ENCODE data around the gene RANBP9. TPM values are rescaled to one million over a fixed set of nuclear protein-coding genes. Genes with fewer than 3 reads are reported as not detected.
A peak's percentile ranks its signal among the peaks of the same experiment; 100 is the strongest.

Gene RANBP9
- total and polyA plus RNA-seq, 4 donors: 16.6 to 50.4 (median 25.5) TPM

DNA sequence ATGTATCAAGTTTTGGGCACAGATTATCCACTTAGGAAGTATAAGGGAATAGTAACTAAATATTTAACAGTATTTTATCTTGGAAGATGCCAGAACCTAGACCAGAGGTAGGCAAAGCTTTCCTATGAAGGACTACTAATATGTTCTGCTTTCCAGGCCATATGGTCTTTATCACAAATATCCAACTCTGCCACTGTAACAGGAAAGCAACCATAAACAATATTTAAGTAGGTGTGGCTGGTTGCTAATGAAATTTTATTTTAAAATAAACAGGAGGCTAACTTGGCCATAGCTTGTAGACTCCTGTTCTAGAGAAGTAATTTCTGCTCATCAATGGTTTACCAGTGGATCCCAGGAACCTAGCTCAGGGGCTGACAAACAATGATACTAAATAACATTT is 57.1 kb downstream of the RANBP9 start:
- ATAC-seq (ENCODE audit: insufficient read depth, low FRiP score) (no peak), DNase-seq (peak in 2 of 3 donors; percentile 52 to 61)
- H3K27me3 ChIP-seq (ENCODE audit: control insufficient read depth in 3 of 3, insufficient read depth in 3 of 3, low read length in 2 of 3): no peaks in the 10 kb centered on the region
- H3K27ac ChIP-seq (ENCODE audit: low read depth in 1 of 2, low read length in 1 of 2): no peak overlapping the region
- H3K36me3 ChIP-seq (ENCODE audit: control insufficient read depth in 4 of 4, insufficient read depth in 4 of 4, low read length in 4 of 4): peaks cover 0 to 3% (median 1%) of the 10 kb centered on the region in 4 donors
- TF ChIP-seq, protein P1, sequence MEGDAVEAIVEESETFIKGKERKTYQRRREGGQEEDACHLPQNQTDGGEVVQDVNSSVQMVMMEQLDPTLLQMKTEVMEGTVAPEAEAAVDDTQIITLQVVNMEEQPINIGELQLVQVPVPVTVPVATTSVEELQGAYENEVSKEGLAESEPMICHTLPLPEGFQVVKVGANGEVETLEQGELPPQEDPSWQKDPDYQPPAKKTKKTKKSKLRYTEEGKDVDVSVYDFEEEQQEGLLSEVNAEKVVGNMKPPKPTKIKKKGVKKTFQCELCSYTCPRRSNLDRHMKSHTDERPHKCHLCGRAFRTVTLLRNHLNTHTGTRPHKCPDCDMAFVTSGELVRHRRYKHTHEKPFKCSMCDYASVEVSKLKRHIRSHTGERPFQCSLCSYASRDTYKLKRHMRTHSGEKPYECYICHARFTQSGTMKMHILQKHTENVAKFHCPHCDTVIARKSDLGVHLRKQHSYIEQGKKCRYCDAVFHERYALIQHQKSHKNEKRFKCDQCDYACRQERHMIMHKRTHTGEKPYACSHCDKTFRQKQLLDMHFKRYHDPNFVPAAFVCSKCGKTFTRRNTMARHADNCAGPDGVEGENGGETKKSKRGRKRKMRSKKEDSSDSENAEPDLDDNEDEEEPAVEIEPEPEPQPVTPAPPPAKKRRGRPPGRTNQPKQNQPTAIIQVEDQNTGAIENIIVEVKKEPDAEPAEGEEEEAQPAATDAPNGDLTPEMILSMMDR (IDR thresholded peaks at IDR 0.05; ENCODE audit: control extremely low read depth, extremely low read depth): no peak
- peaks cover 0 to 8% (median 0%) of the 10 kb centered on the region in 5 donors for H3K4me1 ChIP-seq (ENCODE audit: control insufficient read depth in 5 of 5, insufficient read depth in 5 of 5, low read length in 5 of 5)
- no peak overlapping the region for H3K9ac ChIP-seq (ENCODE audit: insufficient read depth in 1 of 2, low read length in 2 of 2)
- H3K9me3 ChIP-seq (ENCODE audit: control insufficient read depth in 4 of 4, insufficient read depth in 3 of 4, low read length in 3 of 4): no peaks in the 10 kb centered on the region
- H3K4me3 ChIP-seq: no peak overlapping the region

GRCh38 chr6:13653296-13653695 is 58.3 kb downstream of the RANBP9 start:
- Histone ChIP-seq H3K4me1 (ENCODE audit: control insufficient read depth in 5 of 5, insufficient read depth in 5 of 5, low read length in 5 of 5) (peaks cover 0 to 8% (median 0%) of the 10 kb centered on the region in 5 donors), H3K9ac (ENCODE audit: insufficient read depth in 1 of 2, low read length in 2 of 2) (no peak overlapping the region)
- WGBS, 2 donors: 91 to 96% methylated on average over 2 of the region's 2 CpGs

DNA sequence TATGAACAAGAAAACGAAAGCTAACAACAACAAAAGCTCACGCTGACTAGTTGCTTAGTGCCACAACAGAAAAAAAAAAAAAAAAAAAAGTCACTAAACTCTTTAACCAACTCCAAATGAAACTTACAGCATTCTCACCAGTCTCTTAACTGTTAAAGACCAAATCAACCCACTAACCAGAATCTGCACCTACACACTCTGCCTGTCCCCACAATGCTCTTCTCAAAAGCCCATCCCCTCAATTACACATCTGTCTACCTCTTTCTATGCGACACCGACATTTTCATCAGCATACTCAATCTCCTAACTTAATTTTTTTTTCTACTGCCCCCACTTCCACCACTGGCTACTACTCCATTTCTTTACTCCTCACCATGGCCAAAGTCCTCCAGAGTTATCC is 62.2 kb downstream of the RANBP9 start:
- no peak for ATAC-seq (ENCODE audit: insufficient read depth, low FRiP score)
- TF ChIP-seq, protein P1 (IDR thresholded peaks at IDR 0.05; ENCODE audit: control extremely low read depth, extremely low read depth): no peak
- no peak for DNase-seq
- WGBS, 2 donors: 82 to 93% methylated on average over 4 of the region's 4 CpGs
- Histone ChIP-seq H3K4me1 (ENCODE audit: control insufficient read depth in 5 of 5, insufficient read depth in 5 of 5, low read length in 5 of 5) (peaks cover 0 to 3% (median 1%) of the 10 kb centered on the region in 5 donors), H3K27ac (ENCODE audit: low read depth in 1 of 2, low read length in 1 of 2) (no peak overlapping the region), H3K36me3 (ENCODE audit: control insufficient read depth in 4 of 4, insufficient read depth in 4 of 4, low read length in 4 of 4) (peaks cover 0 to 5% (median 3%) of the 10 kb centered on the region in 4 donors), H3K9ac (ENCODE audit: insufficient read depth in 1 of 2, low read length in 2 of 2) (no peak overlapping the region), H3K27me3 (ENCODE audit: control insufficient read depth in 3 of 3, insufficient read depth in 3 of 3, low read length in 2 of 3) (no peaks in the 10 kb centered on the region), H3K4me3 (no peak overlapping the region), H3K9me3 (ENCODE audit: control insufficient read depth in 4 of 4, insufficient read depth in 3 of 4, low read length in 3 of 4) (no peaks in the 10 kb centered on the region)

More at GRCh38 chr6:13653296-13653695, 58.3 kb downstream of the RANBP9 start:
- Histone ChIP-seq H3K27me3 (ENCODE audit: control insufficient read depth in 3 of 3, insufficient read depth in 3 of 3, low read length in 2 of 3) (no peaks in the 10 kb centered on the region), H3K36me3 (ENCODE audit: control insufficient read depth in 4 of 4, insufficient read depth in 4 of 4, low read length in 4 of 4) (peaks cover 0 to 3% (median 1%) of the 10 kb centered on the region in 4 donors), H3K9me3 (ENCODE audit: control insufficient read depth in 4 of 4, insufficient read depth in 3 of 4, low read length in 3 of 4) (no peaks in the 10 kb centered on the region), H3K27ac (ENCODE audit: low read depth in 1 of 2, low read length in 1 of 2) (no peak overlapping the region), H3K4me3 (no peak overlapping the region)
- ATAC-seq (ENCODE audit: insufficient read depth, low FRiP score) (no peak), DNase-seq (no peak)
- TF ChIP-seq, protein P1 (IDR thresholded peaks at IDR 0.05; ENCODE audit: control extremely low read depth, extremely low read depth): no peak

- H3K9ac ChIP-seq (ENCODE audit: insufficient read depth in 1 of 2, low read length in 2 of 2): no peak overlapping the region
- H3K27ac ChIP-seq (ENCODE audit: low read depth in 1 of 2, low read length in 1 of 2): no peak overlapping the region
- no peak for ATAC-seq (ENCODE audit: insufficient read depth, low FRiP score)
- no peaks in the 10 kb centered on the region for H3K9me3 ChIP-seq (ENCODE audit: control insufficient read depth in 4 of 4, insufficient read depth in 3 of 4, low read length in 3 of 4)
- no peaks in the 10 kb centered on the region for H3K27me3 ChIP-seq (ENCODE audit: control insufficient read depth in 3 of 3, insufficient read depth in 3 of 3, low read length in 2 of 3)
- TF ChIP-seq, protein P1 (IDR thresholded peaks at IDR 0.05; ENCODE audit: control extremely low read depth, extremely low read depth): no peak
- peaks cover 0 to 3% (median 0%) of the 10 kb centered on the region in 5 donors for H3K4me1 ChIP-seq (ENCODE audit: control insufficient read depth in 5 of 5, insufficient read depth in 5 of 5, low read length in 5 of 5)
- H3K36me3 ChIP-seq (ENCODE audit: control insufficient read depth in 4 of 4, insufficient read depth in 4 of 4, low read length in 4 of 4): peaks cover 0 to 5% (median 3%) of the 10 kb centered on the region in 4 donors
- H3K4me3 ChIP-seq: no peak overlapping the region
- peak in 2 of 3 donors; percentile 35 to 68 for DNase-seq
These were observed 62.8 kb downstream of the RANBP9 start for GRCh38 chr6:13648850-13649249.

Measured in lung (tissue), 12 donors.